Bone marrow (tissue), 2 donors: ENCODE data around the gene RNF19B.

Experiments used
- DNase-seq, 2 donors: peaks; one replicate each; lab custom pipeline; 2025; lab: John Stamatoyannopoulos, UW

The RNF19B gene

DNA sequence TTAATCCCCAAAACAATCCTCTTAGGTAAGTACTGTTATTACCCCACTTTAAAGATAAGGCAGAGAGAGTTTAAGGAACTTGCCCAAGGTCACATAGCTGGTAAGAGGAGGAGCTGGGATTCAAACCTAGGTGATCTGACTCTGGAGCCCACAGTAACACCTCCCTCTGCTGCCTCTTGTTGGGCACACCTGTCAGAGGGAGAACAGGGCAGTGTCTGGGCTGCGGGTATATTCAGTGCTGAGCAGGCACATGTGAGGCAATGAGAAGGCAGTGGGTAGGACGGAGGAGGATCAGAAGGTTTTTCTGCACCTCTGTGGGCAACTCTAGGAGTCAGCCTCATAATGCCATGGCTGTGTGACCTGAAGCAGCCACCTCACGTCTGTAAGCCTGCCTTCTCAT, 76.5 kb downstream of the RNF19B start:
- DNase-seq: no peak

DNA sequence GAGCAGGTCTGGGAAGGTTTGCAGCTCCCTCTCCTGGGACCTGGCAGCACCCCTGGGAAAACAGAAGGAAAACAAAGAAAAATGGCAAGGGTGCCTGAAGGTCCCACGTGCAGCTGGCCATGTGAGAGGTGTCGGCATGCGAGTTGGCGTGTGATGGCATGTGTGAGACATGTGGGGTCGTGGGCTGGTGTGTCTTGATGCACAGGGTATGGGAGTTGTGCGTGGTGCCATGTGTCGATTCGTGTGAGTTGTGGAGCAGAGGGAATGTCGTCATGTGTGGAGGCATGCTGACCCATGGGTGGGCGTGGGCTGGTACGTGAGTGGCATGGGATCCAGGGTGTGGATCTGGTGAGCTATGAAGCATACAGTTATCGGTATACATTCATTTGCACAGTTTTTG, 77.0 kb downstream of the RNF19B start:
- DNase-seq: no peak

DNA sequence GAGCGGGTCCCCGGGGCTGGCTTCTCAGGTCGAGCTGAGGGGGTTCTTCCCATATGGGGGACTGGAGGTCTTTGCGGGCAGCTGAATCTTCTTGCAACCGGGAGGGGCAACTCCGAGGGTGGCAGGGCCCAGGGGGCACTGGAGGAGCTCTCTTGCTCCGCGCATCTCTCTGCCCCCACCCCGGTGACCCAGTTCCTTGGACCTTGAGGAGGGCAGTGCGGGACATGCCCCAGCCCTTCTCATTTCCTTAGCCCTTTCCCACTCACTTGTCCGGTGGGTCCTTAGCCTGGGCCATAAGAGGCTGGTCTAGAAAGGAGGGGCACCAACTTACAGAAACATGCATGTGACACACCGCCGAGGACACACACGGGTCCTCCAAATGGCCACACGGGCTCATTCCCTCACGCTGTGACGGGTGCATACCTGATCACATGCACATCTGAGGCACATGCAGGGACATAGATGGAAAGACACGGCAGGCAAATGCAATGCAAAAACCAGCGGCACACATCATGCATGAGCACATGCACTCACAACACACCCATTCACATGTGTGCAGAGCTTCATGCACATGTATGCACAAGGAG, 77.7 kb downstream of the RNF19B start:
- DNase-seq: no peak
